Measurements from ENCODE around the gene NCAM2.

Gene NCAM2

DNA sequence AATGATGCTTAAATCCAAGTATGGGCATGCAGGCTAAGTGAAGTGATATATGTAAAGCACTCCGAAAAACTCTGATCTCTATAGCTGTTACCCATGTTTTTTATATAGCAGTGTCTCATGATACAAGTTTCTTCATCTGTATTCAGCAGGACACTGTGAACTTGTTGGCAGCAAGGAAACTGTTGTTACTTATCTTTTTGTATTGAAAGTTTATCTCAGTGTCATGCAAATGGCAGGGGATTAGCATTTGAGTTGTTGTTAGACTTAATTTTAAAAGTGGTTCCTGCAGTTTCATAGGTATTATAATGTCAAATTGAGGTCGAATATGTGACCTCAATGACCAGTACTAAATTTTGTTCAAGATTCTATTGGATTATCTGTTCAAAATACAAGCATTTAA is 47.9 kb downstream of the NCAM2 start:
- no peaks in the 10 kb centered on the region for H3K36me3 ChIP-seq (replicated peaks)
- H3K4me3 ChIP-seq = no peak overlapping the region
- H3K9me3 ChIP-seq = no peaks in the 10 kb centered on the region
- H3K27me3 ChIP-seq (ENCODE audit: low read depth) = no peaks in the 10 kb centered on the region
- DNase-seq (ENCODE audit: low spot score in 2 of 2) = peak in 1 of 2 experiments; percentile 59
- H3K4me1 ChIP-seq = peaks cover 9% of the 10 kb centered on the region
- in situ Hi-C loops (cut with MboI; ENCODE audit: low sequenced_read_pairs) = no loop called here

DNA sequence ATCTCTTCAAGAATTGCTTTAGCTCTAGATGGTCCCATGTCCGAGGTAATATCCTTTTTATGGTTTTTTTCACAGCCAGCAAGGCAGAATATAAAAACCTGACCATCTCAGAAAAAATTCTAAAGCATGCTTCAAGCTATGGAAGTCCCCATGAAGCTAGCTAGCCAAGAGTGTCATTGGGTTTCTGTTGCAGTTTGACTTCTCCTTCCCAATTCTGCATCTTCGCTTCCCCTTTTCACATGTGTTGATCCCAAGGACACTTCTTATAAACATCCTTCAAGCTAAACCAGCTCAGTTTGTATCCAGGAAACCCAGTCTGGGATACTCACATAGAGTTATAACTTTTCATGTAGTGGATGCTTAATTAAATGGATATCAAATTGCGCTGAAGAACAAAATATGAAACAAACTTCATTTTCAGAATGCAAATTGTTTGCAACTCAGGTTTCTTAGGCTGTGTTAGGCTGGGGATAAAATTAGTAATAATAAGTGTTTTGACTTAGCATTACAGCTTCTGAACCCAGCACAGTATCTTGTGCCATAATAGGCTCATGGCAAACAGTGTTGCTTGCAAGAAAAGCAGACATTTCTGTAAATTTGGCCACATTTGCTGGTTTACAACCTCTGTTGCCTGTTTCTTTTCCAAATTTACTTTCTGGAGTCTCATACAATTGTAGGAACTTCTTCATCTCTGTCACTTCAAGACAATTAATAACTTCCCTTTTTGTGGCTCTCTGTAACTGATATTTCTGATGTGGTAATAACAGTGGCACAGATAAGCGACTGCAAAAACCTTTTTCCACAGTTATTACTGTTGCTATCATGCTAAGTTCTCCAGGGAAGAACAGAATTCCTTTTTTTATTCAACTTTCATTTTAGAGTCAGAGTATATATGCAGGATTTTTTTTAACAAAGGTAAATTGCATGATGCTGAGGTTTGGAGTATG is 53.2 kb downstream of the NCAM2 start:
- Histone ChIP-seq H3K9me3 (no peaks in the 10 kb centered on the region), H3K4me1 (peaks cover 2% of the 10 kb centered on the region), H3K27me3 (ENCODE audit: low read depth) (no peaks in the 10 kb centered on the region; the same call in 1 of the 2 replicates), H3K36me3 (replicated peaks) (no peaks in the 10 kb centered on the region), H3K4me3 (no peak overlapping the region)
- no peak for DNase-seq (ENCODE audit: low spot score in 2 of 2)
- in situ Hi-C loops (cut with MboI; ENCODE audit: low sequenced_read_pairs) = no loop called here

DNA sequence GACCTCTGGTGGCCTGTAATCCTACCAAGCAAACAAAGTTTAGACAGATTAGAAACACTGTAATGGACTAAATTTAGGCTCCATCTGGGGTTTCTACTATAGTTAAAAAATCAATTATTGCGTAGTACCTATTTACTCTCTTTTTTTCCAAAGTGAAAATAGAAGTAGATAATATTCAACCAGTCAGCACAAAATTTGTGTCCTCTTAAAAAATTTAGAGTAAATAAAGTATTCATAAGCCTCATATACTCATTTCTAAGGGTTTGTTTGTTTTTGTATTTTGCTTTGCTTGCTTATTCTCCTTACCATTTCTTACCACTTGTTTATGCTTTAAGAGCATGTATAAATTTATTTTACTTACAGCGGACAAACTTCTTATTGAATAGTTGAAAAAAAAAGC is 54.5 kb downstream of the NCAM2 start:
- no peaks in the 10 kb centered on the region for H3K4me1 ChIP-seq
- no peaks in the 10 kb centered on the region for H3K36me3 ChIP-seq (replicated peaks)
- no peaks in the 10 kb centered on the region for H3K9me3 ChIP-seq
- no peak overlapping the region for H3K4me3 ChIP-seq
- no peaks in the 10 kb centered on the region; the same call in 1 of the 2 replicates for H3K27me3 ChIP-seq (ENCODE audit: low read depth)
- in situ Hi-C loops (cut with MboI; ENCODE audit: low sequenced_read_pairs) = no loop called here
- no peak for DNase-seq (ENCODE audit: low spot score in 2 of 2)

DNA sequence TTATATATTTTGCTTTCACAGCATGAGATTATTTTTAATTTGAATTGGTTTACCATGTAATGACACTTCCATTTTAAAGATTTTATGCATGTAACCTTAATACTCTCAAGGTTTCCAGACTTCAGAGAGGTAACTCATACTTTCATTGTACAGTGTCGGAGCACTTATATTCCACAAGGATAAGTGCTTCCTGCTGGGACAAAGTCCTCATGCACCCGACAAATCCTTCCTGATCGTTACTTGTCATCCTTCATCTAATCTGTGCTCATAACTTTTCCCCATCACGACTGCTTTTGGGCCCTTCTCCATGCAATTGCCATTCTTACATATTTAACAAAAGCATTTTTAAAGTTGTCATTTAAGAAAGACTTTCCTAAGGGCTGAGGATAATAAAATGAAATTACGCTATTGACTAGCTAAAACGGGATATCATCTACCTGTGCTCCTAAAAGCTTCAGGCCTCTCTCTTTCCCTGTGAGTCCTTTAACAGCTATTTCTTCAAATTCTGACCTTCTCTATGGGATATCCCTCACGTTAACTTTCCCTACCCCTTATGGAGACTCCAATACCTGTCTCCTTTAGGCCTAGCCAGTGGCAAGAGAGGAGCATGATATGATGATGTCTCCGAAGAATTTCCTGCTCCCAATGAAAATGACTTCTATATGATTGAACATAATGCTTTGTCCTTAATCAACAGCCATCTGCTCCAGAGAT is 59.3 kb downstream of the NCAM2 start:
- H3K4me1 ChIP-seq = no peaks in the 10 kb centered on the region
- H3K4me3 ChIP-seq = no peak overlapping the region
- H3K36me3 ChIP-seq (replicated peaks) = no peaks in the 10 kb centered on the region
- H3K9me3 ChIP-seq = no peaks in the 10 kb centered on the region
- in situ Hi-C loops (cut with MboI; ENCODE audit: low sequenced_read_pairs) = no loop called here
- H3K27me3 ChIP-seq (ENCODE audit: low read depth) = no peaks in the 10 kb centered on the region; the same call in 1 of the 2 replicates
- no peak for DNase-seq (ENCODE audit: low spot score in 2 of 2)

DNA sequence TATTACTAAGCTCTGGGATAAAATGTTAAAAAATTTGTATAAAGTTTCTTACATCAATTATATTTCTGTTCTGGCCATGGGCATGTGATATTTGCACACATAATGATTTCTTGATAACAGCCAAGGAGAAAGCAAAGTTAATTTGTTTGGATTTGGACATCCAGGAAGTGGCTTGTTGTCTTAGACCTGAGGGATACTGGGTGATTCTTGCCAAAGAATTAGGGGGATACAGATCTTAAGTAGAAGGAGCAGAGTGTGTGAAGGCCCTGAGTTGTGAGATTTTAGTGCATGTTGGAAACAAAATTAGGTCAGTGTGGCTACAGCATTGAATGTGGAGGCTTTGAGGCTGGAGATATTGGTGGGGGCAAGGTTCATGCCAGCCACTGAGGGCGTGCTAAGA is 65.6 kb downstream of the NCAM2 start:
- Histone ChIP-seq H3K9me3 (no peaks in the 10 kb centered on the region), H3K27me3 (ENCODE audit: low read depth) (no peaks in the 10 kb centered on the region), H3K4me1 (no peaks in the 10 kb centered on the region), H3K36me3 (replicated peaks) (no peaks in the 10 kb centered on the region), H3K4me3 (no peak overlapping the region)
- in situ Hi-C loops (cut with MboI; ENCODE audit: low sequenced_read_pairs) = no loop called here
- no peak for DNase-seq (ENCODE audit: low spot score in 2 of 2)

DNA sequence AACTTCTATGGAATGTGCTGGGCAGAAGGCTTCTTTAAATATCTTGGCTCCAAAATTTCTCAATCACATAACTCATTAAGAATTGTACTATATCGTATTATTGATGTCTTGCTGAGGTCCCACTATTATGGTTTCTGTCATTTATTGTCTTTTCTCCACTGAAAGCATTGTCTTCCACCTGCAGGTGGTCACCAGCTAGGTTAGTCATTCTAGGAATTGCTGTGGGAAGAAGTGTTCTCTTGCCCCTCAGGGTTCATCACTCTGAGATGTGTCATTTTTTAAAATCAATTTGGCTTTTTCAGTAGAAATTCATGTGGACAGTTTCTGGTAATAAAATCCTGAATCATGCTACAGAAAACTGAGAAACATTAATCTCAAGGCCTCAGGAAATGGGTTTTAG is 66.1 kb downstream of the NCAM2 start:
- no peaks in the 10 kb centered on the region for H3K9me3 ChIP-seq
- H3K36me3 ChIP-seq (replicated peaks) = no peaks in the 10 kb centered on the region
- DNase-seq (ENCODE audit: low spot score in 2 of 2) = no peak
- no peak overlapping the region for H3K4me3 ChIP-seq
- H3K27me3 ChIP-seq (ENCODE audit: low read depth) = no peaks in the 10 kb centered on the region
- no peaks in the 10 kb centered on the region for H3K4me1 ChIP-seq
- in situ Hi-C loops (cut with MboI; ENCODE audit: low sequenced_read_pairs) = no loop called here

DNA sequence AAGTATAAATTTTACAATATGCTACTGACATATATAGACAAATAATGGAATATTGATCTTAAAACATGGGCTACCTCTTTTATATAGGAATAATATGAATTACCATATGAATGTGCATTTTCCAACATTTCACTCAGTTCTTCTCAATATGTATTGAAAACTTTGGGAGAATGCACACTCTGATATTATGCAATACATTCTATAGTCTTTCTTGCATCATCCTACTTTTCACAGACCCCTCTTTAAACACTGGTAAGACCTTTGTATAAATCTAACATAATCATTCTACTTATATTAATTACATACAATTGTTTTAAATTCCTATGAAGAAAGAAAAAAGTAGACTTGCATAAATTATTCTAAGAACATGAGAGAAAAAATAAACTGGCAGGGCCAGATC is 69.2 kb downstream of the NCAM2 start:
- no peaks in the 10 kb centered on the region for H3K9me3 ChIP-seq
- no peak for DNase-seq (ENCODE audit: low spot score in 2 of 2)
- H3K4me1 ChIP-seq = no peaks in the 10 kb centered on the region
- in situ Hi-C loops (cut with MboI; ENCODE audit: low sequenced_read_pairs) = no loop called here
- H3K36me3 ChIP-seq (replicated peaks) = no peaks in the 10 kb centered on the region
- no peak overlapping the region for H3K4me3 ChIP-seq
- no peaks in the 10 kb centered on the region for H3K27me3 ChIP-seq (ENCODE audit: low read depth)

DNA sequence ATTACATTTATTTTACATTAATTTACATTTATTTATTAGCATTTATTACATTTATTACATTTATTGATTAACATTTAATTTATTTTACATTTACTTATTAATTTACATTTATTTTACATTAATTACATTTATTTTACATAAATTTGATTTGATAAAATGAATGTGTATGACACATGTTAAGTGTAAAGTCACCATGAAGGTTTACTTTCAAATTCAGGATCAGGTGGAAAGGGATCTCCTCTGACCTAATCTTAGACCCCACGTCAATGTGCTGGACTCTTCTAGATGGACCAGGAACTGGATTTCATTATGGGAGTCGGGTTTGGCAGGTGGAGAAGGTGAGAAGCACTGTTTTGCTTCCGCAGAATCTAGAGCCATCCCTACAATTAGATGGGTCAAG is 76.1 kb downstream of the NCAM2 start:
- no peak for DNase-seq (ENCODE audit: low spot score in 2 of 2)
- no peaks in the 10 kb centered on the region for H3K36me3 ChIP-seq (replicated peaks)
- no peaks in the 10 kb centered on the region for H3K4me1 ChIP-seq
- in situ Hi-C loops (cut with MboI; ENCODE audit: low sequenced_read_pairs) = no loop called here
- H3K4me3 ChIP-seq = no peak overlapping the region
- no peaks in the 10 kb centered on the region for H3K9me3 ChIP-seq
- no peaks in the 10 kb centered on the region for H3K27me3 ChIP-seq (ENCODE audit: low read depth)

DNA sequence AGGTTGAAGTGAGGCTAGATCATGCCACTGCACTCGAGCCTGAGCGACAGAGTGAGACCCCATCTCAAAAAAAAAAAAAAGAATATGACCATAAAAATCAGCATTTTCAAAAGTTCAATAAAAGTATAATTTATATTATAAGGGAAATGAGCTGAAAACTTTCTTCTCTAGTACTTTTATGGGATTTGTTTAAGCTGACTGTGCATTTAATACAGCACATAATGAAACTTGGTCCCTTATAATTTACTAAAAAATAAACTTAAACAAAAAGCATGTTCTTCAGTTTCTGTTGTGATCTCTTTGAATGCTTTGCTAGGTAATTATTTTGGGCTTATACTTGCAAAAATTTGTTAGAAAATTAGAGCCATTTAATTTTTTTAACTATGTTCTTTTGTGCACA is 77.8 kb downstream of the NCAM2 start:
- in situ Hi-C loops (cut with MboI; ENCODE audit: low sequenced_read_pairs) = no loop called here

DNA sequence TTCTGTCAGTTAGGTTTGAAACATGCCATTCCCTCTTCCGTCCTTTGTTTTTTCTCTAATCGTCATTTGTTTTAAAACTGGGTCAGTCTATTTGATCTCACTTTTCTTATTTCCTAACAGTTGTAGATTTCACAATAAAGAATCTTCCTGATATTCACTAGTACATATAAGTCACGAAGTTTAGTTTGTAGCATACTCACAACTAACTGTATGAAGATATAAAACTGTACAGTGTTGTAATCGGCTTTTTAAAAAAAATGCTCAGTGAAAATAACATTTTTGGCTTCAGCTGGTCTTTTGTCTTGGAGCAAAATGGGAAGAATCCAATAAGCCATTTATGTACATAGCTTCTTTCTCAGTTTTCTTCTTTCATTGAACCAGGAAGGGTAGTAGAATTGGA is 78.3 kb downstream of the NCAM2 start:
- no peak overlapping the region for H3K4me3 ChIP-seq
- H3K27me3 ChIP-seq (ENCODE audit: low read depth) = no peaks in the 10 kb centered on the region
- no peak for DNase-seq (ENCODE audit: low spot score in 2 of 2)
- H3K4me1 ChIP-seq = no peaks in the 10 kb centered on the region
- in situ Hi-C loops (cut with MboI; ENCODE audit: low sequenced_read_pairs) = no loop called here
- no peaks in the 10 kb centered on the region for H3K9me3 ChIP-seq
- H3K36me3 ChIP-seq (replicated peaks) = no peaks in the 10 kb centered on the region

More for the DNA sequence above, 77.8 kb downstream of the NCAM2 start:
- Histone ChIP-seq H3K4me1 (no peaks in the 10 kb centered on the region), H3K4me3 (no peak overlapping the region), H3K9me3 (no peaks in the 10 kb centered on the region), H3K27me3 (ENCODE audit: low read depth) (no peaks in the 10 kb centered on the region), H3K36me3 (replicated peaks) (no peaks in the 10 kb centered on the region)
- no peak for DNase-seq (ENCODE audit: low spot score in 2 of 2)

DNA sequence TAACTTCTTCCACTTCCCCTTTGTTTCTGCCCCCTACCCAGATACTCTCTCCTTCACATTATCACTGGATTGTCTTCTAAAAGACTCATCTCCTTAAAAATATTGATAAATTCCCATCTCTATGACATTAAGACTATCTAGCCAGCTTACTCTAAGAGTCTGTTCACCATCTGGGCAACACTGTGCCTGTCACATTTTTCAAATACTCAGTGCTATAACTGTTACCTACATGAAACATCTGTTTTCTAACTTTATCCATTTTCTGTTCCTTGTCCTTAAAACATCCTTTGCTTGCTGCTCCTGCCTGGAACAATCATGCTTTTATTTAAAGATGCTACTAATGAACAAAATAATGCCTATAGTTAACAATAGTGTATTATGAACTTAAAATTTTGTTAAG is 81.4 kb downstream of the NCAM2 start:
- no peaks in the 10 kb centered on the region for H3K36me3 ChIP-seq (replicated peaks)
- in situ Hi-C loops (cut with MboI; ENCODE audit: low sequenced_read_pairs) = no loop called here
- no peaks in the 10 kb centered on the region for H3K4me1 ChIP-seq
- H3K27me3 ChIP-seq (ENCODE audit: low read depth) = no peaks in the 10 kb centered on the region
- H3K4me3 ChIP-seq = no peak overlapping the region
- H3K9me3 ChIP-seq = no peaks in the 10 kb centered on the region
- no peak for DNase-seq (ENCODE audit: low spot score in 2 of 2)

DNA sequence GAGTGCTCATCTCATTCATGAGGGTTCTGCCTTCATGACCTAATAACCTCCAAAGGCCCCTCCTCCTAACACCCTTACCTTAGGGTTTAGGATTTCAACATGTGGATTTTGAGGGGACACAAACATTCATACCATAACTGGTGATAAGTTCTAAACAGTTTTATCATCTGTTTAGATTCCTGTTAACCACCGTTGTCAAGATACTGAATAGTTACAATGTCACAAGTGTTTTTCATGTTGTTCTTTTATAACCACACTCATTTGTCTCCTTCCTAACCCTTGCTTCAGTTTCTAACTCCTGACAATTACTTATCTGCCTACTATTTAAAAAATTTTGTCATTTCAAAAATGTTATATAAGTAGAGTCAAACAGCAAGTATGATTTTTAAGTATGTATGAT is 86.0 kb downstream of the NCAM2 start:
- in situ Hi-C loops (cut with MboI; ENCODE audit: low sequenced_read_pairs) = no loop called here
- H3K9me3 ChIP-seq = no peaks in the 10 kb centered on the region

DNA sequence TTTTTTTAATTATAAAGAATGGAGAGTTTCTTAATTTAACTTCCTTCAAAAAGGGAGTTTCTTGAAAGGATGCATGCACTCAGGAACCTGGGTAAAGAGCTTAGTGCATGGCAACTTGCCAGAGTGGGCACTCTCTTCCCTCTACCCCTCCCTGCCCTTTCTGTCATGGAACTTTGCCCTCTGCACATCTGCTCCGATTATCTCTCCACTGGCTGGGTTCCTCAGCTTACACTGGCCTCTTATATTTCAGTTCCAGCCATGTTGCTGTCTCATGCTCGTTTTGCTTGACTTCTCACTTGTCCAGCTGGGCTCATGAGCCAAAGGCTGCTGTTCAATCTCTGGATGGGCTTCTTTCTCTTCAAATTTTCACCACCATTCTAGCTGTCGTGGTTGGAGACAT is 87.0 kb downstream of the NCAM2 start:
- Histone ChIP-seq H3K9me3 (no peaks in the 10 kb centered on the region), H3K27me3 (ENCODE audit: low read depth) (no peaks in the 10 kb centered on the region), H3K4me3 (no peak overlapping the region), H3K36me3 (replicated peaks) (no peaks in the 10 kb centered on the region), H3K4me1 (no peaks in the 10 kb centered on the region)
- DNase-seq (ENCODE audit: low spot score in 2 of 2) = no peak
- in situ Hi-C loops (cut with MboI; ENCODE audit: low sequenced_read_pairs) = no loop called here

More for the DNA sequence above, 86.0 kb downstream of the NCAM2 start:
- H3K27me3 ChIP-seq (ENCODE audit: low read depth) = no peaks in the 10 kb centered on the region
- DNase-seq (ENCODE audit: low spot score in 2 of 2) = no peak
- no peak overlapping the region for H3K4me3 ChIP-seq
- no peaks in the 10 kb centered on the region for H3K4me1 ChIP-seq
- no peaks in the 10 kb centered on the region for H3K36me3 ChIP-seq (replicated peaks)

DNA sequence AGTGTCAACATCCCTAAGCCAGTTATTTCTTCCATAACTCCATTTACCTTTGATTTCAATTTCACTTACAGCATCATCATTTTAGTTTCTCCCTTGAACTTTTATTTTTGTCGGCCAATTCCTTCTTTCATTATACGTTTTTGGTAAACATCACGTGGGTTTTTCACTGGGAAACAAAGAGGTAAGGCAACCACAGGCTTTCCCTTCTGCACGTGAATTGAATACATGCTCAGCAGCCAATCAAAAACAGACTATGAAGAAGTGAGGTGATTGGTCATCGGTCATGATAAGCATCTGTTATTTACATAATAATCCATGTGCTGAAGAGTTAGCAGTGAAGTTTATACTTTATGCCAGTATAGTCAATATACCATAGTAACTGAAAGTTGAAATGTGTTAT is 98.7 kb downstream of the NCAM2 start:
- Histone ChIP-seq H3K4me1 (no peaks in the 10 kb centered on the region), H3K4me3 (no peak overlapping the region), H3K27me3 (ENCODE audit: low read depth) (no peaks in the 10 kb centered on the region), H3K36me3 (replicated peaks) (no peaks in the 10 kb centered on the region), H3K9me3 (no peaks in the 10 kb centered on the region)
- in situ Hi-C loops (cut with MboI; ENCODE audit: low sequenced_read_pairs) = no loop called here
- DNase-seq (ENCODE audit: low spot score in 2 of 2) = no peak

Data from HAP-1 (cell line).